ENCODE results near the gene SMIM7. TPM values are rescaled to one million over a fixed set of nuclear protein-coding genes. Genes with fewer than 3 reads are reported as not detected.

The SMIM7 gene
- total RNA-seq, 6 experiments from 2014 or later, result 34.7 to 76.5 (median 41.2) TPM

GRCh38 chr19:16623066-16623465 is 36.9 kb downstream of the SMIM7 start:
- no peak for ATAC-seq

GRCh38 chr19:16621165-16621800 is 38.7 kb downstream of the SMIM7 start:
- TF ChIP-seq POLR2A (IDR thresholded peaks at IDR 0.05) (no peak), CTCF (IDR thresholded peaks at IDR 0.05) (no peak)
- Histone ChIP-seq H3K4me3 (no peak overlapping the region), H3K4me1 (peaks cover 0 to 12% (median 4%) of the 10 kb centered on the region in 4 donors), H3K27ac (no peak overlapping the region), H3K9me3 (no peaks in the 10 kb centered on the region), H3K27me3 (no peaks in the 10 kb centered on the region), H3K36me3 (peaks cover 0 to 4% (median under 1%) of the 10 kb centered on the region in 4 donors)
- ATAC-seq (no peak), DNase-seq (no peak)
- intact Hi-C loops (cut with DNase I), result no loop called here
- 80% methylated on average over 1 of the region's 7 CpGs for WGBS (ENCODE audit: insufficient coverage, low coverage, low lambda C conversion rate, missing lambda C conversion rate)

More at GRCh38 chr19:16623066-16623465, 36.9 kb downstream of the SMIM7 start:
- TF ChIP-seq POLR2A (IDR thresholded peaks at IDR 0.05) (no peak), CTCF (IDR thresholded peaks at IDR 0.05) (no peak)
- no peaks in the 10 kb centered on the region for H3K9me3 ChIP-seq
- WGBS (ENCODE audit: insufficient coverage, low coverage, low lambda C conversion rate, missing lambda C conversion rate), result no CpG with 5 or more reads among the region's 2 CpGs
- H3K27ac ChIP-seq, result no peak overlapping the region
- H3K36me3 ChIP-seq, result peaks cover 0 to 4% (median under 1%) of the 10 kb centered on the region in 4 donors
- no peak for DNase-seq
- H3K4me3 ChIP-seq, result no peak overlapping the region
- H3K4me1 ChIP-seq, result peaks cover 0 to 20% (median 7%) of the 10 kb centered on the region in 4 donors
- intact Hi-C loops (cut with DNase I), result no loop called here
- H3K27me3 ChIP-seq, result no peaks in the 10 kb centered on the region

DNA sequence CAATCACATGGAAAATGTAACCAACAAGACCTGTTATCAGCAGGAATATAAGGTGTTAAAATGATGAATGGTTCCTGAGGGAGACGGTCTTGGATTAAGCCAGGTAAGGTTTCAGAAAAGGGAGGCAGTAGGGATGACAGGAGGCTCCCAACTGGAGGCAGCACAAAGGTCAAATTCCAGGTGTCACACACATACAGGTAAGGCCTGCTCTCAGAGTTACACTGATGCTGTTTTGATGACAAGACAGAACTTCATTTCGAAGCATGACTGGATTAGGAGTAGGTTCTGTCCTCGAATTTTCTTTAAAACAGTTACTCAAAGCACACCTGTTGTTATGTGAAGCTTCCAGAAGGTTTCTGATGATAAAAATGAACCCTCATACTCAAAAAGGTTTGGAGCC is 39.4 kb downstream of the SMIM7 start:
- peaks cover 0 to 4% (median under 1%) of the 10 kb centered on the region in 4 donors for H3K36me3 ChIP-seq
- WGBS (ENCODE audit: insufficient coverage, low coverage, low lambda C conversion rate, missing lambda C conversion rate), result 48% methylated on average over 3 of the region's 3 CpGs
- no peaks in the 10 kb centered on the region for H3K9me3 ChIP-seq
- intact Hi-C loops (cut with DNase I), result no loop called here
- TF ChIP-seq CTCF (IDR thresholded peaks at IDR 0.05) (no peak), POLR2A (IDR thresholded peaks at IDR 0.05) (no peak)
- no peak overlapping the region for H3K27ac ChIP-seq
- ATAC-seq, result no peak
- peaks cover 0 to 5% (median 0%) of the 10 kb centered on the region in 4 donors for H3K4me1 ChIP-seq
- H3K27me3 ChIP-seq, result no peaks in the 10 kb centered on the region
- no peak overlapping the region for H3K4me3 ChIP-seq
- no peak for DNase-seq

DNA sequence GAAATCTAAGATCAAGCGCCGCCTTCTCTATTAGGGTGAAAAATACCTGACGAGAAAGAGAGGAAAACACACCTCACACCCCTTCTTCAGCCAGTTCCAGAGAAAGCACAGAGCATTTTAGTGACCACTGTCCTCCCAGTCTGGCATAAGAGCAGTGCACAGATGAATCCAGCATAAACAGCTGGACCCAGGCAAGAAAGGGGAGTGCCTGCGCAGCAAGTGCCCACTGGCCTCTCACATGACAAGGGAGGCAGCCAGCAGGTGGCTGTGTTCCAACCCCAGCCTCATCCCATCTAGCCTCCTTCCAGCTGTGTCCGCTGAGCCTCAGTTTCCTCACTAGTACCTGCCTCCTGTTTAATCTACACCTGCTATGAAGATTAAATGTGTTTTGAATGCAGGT is 39.9 kb downstream of the SMIM7 start:
- ATAC-seq (no peak), DNase-seq (no peak)
- Histone ChIP-seq H3K36me3 (peaks cover 0 to 4% (median under 1%) of the 10 kb centered on the region in 4 donors), H3K4me3 (no peak overlapping the region), H3K27ac (no peak overlapping the region), H3K27me3 (no peaks in the 10 kb centered on the region), H3K9me3 (no peaks in the 10 kb centered on the region), H3K4me1 (peaks cover 0 to 3% (median 0%) of the 10 kb centered on the region in 4 donors)
- TF ChIP-seq CTCF (IDR thresholded peaks at IDR 0.05) (no peak), POLR2A (IDR thresholded peaks at IDR 0.05) (no peak)
- 84% methylated on average over 4 of the region's 5 CpGs for WGBS (ENCODE audit: insufficient coverage, low coverage, low lambda C conversion rate, missing lambda C conversion rate)
- intact Hi-C loops (cut with DNase I), result no loop called here
